Testis (tissue), 3 donors: ENCODE measurements around the gene GLG1. TPM values are rescaled to one million over a fixed set of nuclear protein-coding genes. Genes with fewer than 3 reads are reported as not detected.

Source experiments
- DNase-seq: peaks from one replicate; pipeline ENCODE4 v3.0.0-alpha.2; 2019
- H3K27ac ChIP-seq, 2 donors: fragments of 200-600 bp; sonication (generic); one replicate each; pipeline ENCODE4 v1.5.1; 2019
- H3K27me3 ChIP-seq: fragments of 200-600 bp; sonication (generic); one replicate; pipeline ENCODE4 v1.5.1; 2019
- H3K36me3 ChIP-seq: fragments of 200-600 bp; sonication (generic); one replicate; pipeline ENCODE4 v1.5.1; 2017; ENCODE audit warnings: low read depth; ENCODE audit errors: missing control alignments
- H3K4me1 ChIP-seq: fragments of 200-600 bp; sonication (generic); one replicate; pipeline ENCODE4 v1.5.1; 2019
- H3K4me3 ChIP-seq, 2 donors: fragments of 200-600 bp; sonication (generic); one replicate each; pipeline ENCODE4 v1.5.1; 2017 to 2019
- H3K9me3 ChIP-seq: fragments of 200-600 bp; sonication (generic); one replicate; pipeline ENCODE4 v1.5.1; 2017
- CTCF ChIP-seq, 3 experiments: fragments of 450-650 bp in 2 of 3; fragments of 200-600 bp in 1 of 3; sonication (generic) in 1 of 3; IDR thresholded peaks; one replicate each; pipeline ENCODE4 v1.5.1; 2016 to 2019; ENCODE audit warnings: antibody characterized with exemption in 3 of 3, mild to moderate bottlenecking in 2 of 3, moderate library complexity in 1 of 3
- POLR2A ChIP-seq: fragments of 450-650 bp; IDR thresholded peaks from one replicate; pipeline ENCODE4 v1.6.1; 2017; ENCODE audit warnings: antibody characterized with exemption, mild to moderate bottlenecking, moderate library complexity
- WGBS, 2 donors: methylation state at CpG; one replicate each; pipeline ENCODE4 v1.1.5; 2018; 5-methylcytosine and 5-hydroxymethylcytosine counted together
- intact Hi-C: fragments of 100-400 bp; cut with DNase I; formaldehyde crosslinking; loops from one replicate; pipeline ENCODE4 v1.15.1; 2023; ENCODE audit warnings: low total_unique reads
- polyA plus RNA-seq: library from polyadenylated mRNA; stranded (reverse); fragments of 350-450 nt; fragmentation: Illumina TruSeq; extraction: RNeasy Lipid Tissue Mini Kit (QIAGEN cat#74804); gene quantifications from one replicate; pipeline ENCODE4 v1.2.3, GENCODE V29; 2014; ENCODE audit warnings: low read depth, low replicate concordance; ENCODE audit not compliant: insufficient read depth
- total RNA-seq, 2 donors: library from RNA; depleted of rRNA; stranded (reverse); fragments of >200 nt; gene quantifications; one replicate each; pipeline ENCODE4 v1.2.3, GENCODE V29; 2016

The GLG1 gene
- total and polyA plus RNA-seq, 3 donors from 2014 or later = 151 to 268 (median 206) TPM

GRCh38 chr16:74586948-74587347, 20.0 kb downstream of the GLG1 start:
- no peak overlapping the region for H3K27ac ChIP-seq
- no peaks in the 10 kb centered on the region for H3K9me3 ChIP-seq
- TF ChIP-seq CTCF (IDR thresholded peaks at IDR 0.05) = no peak
- no peak for TF ChIP-seq POLR2A
- H3K27me3 ChIP-seq = no peaks in the 10 kb centered on the region
- DNase-seq = no peak
- no peaks in the 10 kb centered on the region for H3K36me3 ChIP-seq
- H3K4me3 ChIP-seq = no peak overlapping the region
- H3K4me1 ChIP-seq = no peaks in the 10 kb centered on the region
- WGBS, 2 donors = 80 to 88% methylated on average over 6 of the region's 6 CpGs
- intact Hi-C loops = no loop called here

GRCh38 chr16:74585846-74586443, 21.0 kb downstream of the GLG1 start:
- intact Hi-C loops = no loop called here
- 87 to 88% methylated on average over 6 of the region's 6 CpGs for WGBS, 2 donors
- Histone ChIP-seq H3K9me3 (no peaks in the 10 kb centered on the region), H3K4me1 (no peaks in the 10 kb centered on the region), H3K27me3 (no peaks in the 10 kb centered on the region), H3K27ac (no peak overlapping the region), H3K36me3 (no peaks in the 10 kb centered on the region), H3K4me3 (no peak overlapping the region)
- no peak for DNase-seq
- TF ChIP-seq CTCF (IDR thresholded peaks at IDR 0.05) (no peak), POLR2A (no peak)

GRCh38 chr16:74583926-74584666, 22.8 kb downstream of the GLG1 start:
- H3K4me3 ChIP-seq = no peak overlapping the region
- no peak overlapping the region for H3K27ac ChIP-seq
- no peaks in the 10 kb centered on the region for H3K27me3 ChIP-seq
- H3K9me3 ChIP-seq = no peaks in the 10 kb centered on the region
- no peak for DNase-seq
- WGBS, 2 donors = 91% methylated on average over 9 of the region's 9 CpGs
- intact Hi-C loops = no loop called here
- no peaks in the 10 kb centered on the region for H3K4me1 ChIP-seq
- TF ChIP-seq POLR2A = no peak
- no peaks in the 10 kb centered on the region for H3K36me3 ChIP-seq

GRCh38 chr16:74582970-74583369, 23.9 kb downstream of the GLG1 start:
- intact Hi-C loops = no loop called here

GRCh38 chr16:74580833-74581232, 26.1 kb downstream of the GLG1 start:
- H3K9me3 ChIP-seq = no peaks in the 10 kb centered on the region
- no peak overlapping the region for H3K4me3 ChIP-seq
- 62 to 81% methylated on average over 3 of the region's 3 CpGs for WGBS, 2 donors
- no peak overlapping the region for H3K27ac ChIP-seq
- no peak for TF ChIP-seq POLR2A
- TF ChIP-seq CTCF (IDR thresholded peaks at IDR 0.05) = no peak
- no peaks in the 10 kb centered on the region for H3K36me3 ChIP-seq
- H3K27me3 ChIP-seq = no peaks in the 10 kb centered on the region
- intact Hi-C loops = no loop called here
- H3K4me1 ChIP-seq = no peaks in the 10 kb centered on the region
- DNase-seq = no peak

More at GRCh38 chr16:74582970-74583369, 23.9 kb downstream of the GLG1 start:
- Histone ChIP-seq H3K36me3 (no peaks in the 10 kb centered on the region), H3K4me1 (no peaks in the 10 kb centered on the region), H3K4me3 (no peak overlapping the region), H3K27me3 (no peaks in the 10 kb centered on the region), H3K9me3 (no peaks in the 10 kb centered on the region), H3K27ac (no peak overlapping the region)
- TF ChIP-seq CTCF (IDR thresholded peaks at IDR 0.05) = no peak
- WGBS, 2 donors = 84 to 94% methylated on average over 1 of the region's 1 CpG
- DNase-seq = no peak
